NT2/D1 (cell line): ENCODE data around the gene ZDHHC11.

Experiments used
- SUZ12 ChIP-seq: IDR thresholded peaks from 2 replicates; pipeline ENCODE4 v1.6.1; 2011; ENCODE audit not compliant: insufficient read length, insufficient read depth; ENCODE audit errors: extremely low read depth
- YY1 ChIP-seq: IDR thresholded peaks from 2 replicates; pipeline ENCODE4 v1.6.1; 2011; ENCODE audit not compliant: insufficient read length, insufficient read depth
- ZNF274 ChIP-seq: IDR thresholded peaks from 2 replicates; pipeline ENCODE4 v1.6.1; 2011; ENCODE audit warnings: mild to moderate bottlenecking, low read depth, low read length

DNA sequence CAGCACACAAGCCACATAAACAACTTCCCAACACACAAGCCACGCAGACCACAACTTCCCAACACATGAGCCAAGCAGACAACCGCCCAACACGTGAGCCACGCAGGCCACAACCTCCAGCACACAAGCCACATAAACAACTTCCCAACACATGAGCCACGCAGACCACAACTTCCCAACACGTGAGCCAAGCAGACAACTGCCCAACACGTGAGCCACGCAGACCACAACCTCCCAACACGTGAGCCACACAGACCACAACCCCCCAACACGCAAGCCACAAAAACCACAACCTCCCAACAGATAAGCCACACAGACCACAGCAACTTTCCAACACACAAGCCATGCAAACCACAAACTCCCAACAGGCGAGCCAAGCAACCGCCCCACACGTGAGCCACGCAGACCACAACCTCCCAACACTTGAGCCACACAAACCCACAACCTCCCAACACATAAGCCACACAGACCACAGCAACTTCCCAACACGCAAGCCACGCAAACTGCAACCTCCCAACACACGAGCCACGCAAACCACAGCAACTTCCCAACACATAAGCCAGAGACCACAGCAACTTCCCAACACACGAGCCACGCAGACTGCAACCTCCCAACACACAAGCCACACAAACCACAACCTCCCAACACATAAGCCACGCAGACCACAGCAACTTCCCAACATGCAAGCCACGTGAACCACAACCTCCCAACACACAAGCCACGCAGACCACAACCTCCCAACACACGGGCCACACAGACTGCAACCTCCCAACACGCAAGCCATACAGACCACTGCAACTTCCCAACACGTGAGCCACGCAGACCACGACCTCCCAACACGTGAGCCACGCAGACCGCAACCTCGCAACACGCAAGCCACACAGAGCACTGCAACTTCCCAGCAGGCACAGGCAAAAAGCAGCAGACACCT lies 31.7 kb upstream of the ZDHHC11 start:
- no peak for TF ChIP-seq YY1
- no peak for TF ChIP-seq SUZ12
- no peak for TF ChIP-seq ZNF274
